HG03460 (cell line): ENCODE results near the gene SULT1C2.

Source experiments
- ATAC-seq: cut with Tn5 transposase; IDR thresholded peaks from one replicate; pipeline ENCODE4 v1.9.1; 2021; ENCODE audit not compliant: unreplicated experiment

SULT1C2 gene

GRCh38 chr2:108287169-108287568 lies 1.5 kb upstream of the SULT1C2 start:
- ATAC-seq, result no peak

DNA sequence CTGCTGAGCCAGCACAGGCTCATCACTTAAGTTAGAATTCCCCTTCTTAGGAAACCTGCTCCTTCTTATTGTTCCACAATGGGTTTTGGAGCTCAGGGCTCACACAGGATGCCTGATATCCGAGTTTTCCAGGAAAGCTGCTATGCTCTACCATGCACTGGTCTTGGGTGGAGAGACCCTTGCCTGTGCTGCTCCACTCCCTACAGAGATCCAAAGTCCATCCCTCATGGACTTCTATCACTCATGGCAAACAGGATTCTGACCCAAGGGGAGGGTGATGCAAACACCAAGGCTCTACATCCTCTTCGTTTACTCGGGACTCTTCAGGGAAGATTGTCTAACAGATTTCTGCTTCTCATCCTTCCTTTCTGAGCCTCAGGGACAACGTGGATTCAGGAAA lies 5.2 kb downstream of the SULT1C2 start:
- ATAC-seq, result no peak

- ATAC-seq, result no peak
These were observed 8.9 kb downstream of the SULT1C2 start for GRCh38 chr2:108297436-108298141.

- ATAC-seq, result no peak
These were observed 12.9 kb downstream of the SULT1C2 start for GRCh38 chr2:108301558-108301957.

GRCh38 chr2:108304975-108305374 lies 16.3 kb downstream of the SULT1C2 start:
- peak; percentile 64 for ATAC-seq

GRCh38 chr2:108305901-108306300 lies 17.2 kb downstream of the SULT1C2 start:
- ATAC-seq, result no peak

DNA sequence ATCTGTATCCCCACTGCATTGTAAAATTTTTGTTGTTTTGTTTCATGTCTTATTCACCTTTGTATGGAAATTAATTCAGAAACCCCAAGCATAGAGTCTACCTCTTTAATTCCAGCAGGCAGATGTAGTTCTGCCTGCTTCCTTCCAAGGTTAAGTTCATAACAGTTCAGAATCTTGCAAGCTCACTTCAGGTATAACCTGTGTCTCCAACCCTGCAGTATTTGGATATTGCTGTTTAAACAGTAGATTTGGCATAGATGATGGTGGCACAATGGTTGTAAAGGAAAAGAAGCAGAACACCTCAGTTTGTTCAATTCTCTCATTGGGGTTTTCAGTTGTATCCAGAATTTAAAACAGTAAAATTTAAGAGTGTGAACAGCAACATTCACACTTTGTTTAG lies 21.2 kb downstream of the SULT1C2 start:
- ATAC-seq, result no peak

- ATAC-seq, result no peak
These were observed 26.0 kb downstream of the SULT1C2 start for GRCh38 chr2:108314586-108315296.

- ATAC-seq, result no peak
These were observed 26.8 kb downstream of the SULT1C2 start for GRCh38 chr2:108315444-108315934.

GRCh38 chr2:108316033-108316432 lies 27.3 kb downstream of the SULT1C2 start:
- no peak for ATAC-seq

DNA sequence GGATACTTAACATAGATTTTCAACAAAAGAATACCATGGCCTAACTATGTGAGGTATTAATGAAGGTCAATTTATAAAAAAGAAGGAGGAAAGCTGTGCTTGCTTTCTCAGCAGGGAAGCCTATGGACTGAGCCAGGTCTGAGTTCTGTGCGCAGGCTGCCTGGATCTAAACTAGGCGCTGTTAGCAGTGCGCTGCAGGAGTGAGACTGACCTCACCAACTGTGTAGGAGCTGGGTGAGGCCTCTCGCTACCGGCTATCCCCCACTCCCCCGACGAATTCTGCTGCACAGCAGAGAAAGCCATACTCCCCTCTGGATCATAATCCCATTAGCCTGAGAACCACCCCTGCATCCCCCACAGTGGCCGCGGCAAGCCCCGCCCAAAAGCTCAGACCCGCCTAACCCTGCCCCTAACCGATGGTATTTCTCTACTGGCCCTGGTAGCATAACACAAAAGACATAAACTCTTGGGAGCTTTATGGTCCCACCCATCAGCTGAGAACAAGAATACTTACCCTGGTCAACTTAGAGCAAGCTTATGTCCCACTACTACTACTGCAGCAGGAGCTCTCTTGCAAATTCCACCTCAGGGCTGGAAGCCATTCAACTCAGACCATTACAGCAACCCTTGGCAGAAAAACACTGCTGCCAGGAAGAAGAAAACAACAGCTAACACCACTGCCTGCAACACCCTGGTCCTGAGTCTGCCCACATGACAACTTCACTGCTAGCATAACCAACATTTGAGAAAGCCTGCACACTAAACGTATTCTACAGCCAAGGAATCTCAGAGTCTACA lies 28.0 kb downstream of the SULT1C2 start:
- ATAC-seq, result no peak

GRCh38 chr2:108320326-108320922 lies 31.7 kb downstream of the SULT1C2 start:
- ATAC-seq, result no peak

DNA sequence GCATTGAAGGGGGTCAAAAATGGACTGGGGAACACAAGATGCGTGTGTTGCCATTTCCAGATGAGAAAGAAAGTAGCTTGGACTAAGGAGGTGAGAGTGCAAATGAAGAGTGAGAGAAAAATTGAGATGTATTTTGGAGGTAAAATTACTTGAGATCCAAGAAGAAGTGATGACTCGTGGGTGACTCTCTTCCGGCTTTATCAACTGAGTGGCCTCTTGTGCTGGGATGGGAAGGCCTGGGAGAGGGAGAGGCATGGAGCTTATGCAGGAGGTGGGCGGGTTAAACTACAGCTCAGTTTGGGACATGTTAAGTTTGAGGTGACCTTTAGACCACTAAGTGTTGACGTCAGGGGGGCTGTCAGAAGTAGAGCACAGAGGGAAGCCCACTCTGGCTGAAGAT lies 34.9 kb downstream of the SULT1C2 start:
- ATAC-seq, result no peak

GRCh38 chr2:108324531-108325255 lies 36.0 kb downstream of the SULT1C2 start:
- ATAC-seq, result no peak

DNA sequence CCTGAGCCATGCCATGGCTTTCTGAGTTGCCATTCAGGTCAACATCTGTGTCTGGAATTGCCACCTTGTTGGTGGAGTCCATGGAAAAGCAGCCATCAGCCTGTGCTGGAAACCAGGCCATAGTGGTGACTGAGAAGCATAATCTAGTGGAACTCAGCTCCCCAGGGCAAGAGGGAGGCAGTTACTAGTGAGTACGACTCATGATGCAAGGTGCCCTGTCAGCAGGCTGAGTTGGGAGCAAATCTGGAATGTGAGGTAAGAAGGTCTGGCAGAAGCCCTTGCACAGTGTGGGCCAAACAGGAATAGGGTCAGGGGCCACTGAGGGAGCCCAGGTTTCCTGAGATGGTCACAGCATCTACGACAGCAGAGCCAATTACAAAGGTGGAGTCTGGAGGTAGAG lies 37.1 kb downstream of the SULT1C2 start:
- ATAC-seq, result no peak

DNA sequence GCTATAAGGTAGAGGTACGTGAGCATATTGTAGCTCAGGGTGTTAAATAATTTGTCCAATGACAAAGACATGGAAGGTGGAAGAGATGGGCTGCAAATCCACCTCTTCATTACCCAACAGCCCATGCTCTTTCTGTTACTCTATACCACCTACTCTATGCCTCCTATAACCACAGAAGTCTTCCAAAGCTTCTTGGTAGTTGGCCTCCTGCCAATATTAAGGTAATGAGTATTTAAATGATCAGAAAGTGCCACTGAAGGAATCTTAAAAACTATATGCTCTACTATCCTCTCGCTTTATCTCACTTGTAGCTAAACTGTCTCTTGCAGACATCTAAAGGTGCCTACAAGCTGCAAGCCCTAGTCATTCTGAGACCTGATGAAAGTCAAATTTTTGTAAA lies 41.1 kb downstream of the SULT1C2 start:
- ATAC-seq, result no peak

GRCh38 chr2:108330979-108331378 lies 42.3 kb downstream of the SULT1C2 start:
- ATAC-seq, result no peak

DNA sequence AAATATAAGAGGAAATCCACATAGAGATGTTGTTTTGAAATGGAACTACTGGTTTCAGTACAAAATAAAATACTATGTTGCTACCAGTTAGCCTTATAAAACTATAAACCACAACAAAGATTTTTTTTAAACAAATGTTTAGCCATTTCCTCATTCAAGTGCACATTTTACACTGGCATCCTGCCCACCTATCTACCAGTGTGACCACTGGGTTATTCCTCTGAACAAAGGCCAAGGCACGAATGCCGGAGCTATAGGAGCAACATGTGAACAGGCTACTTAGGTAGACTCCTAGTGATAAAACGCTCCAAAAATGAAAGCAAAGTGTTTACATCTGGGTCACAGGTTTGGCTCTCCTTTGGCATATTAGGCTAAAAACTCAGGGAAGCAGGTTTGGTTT lies 57.3 kb downstream of the SULT1C2 start:
- ATAC-seq, result no peak

DNA sequence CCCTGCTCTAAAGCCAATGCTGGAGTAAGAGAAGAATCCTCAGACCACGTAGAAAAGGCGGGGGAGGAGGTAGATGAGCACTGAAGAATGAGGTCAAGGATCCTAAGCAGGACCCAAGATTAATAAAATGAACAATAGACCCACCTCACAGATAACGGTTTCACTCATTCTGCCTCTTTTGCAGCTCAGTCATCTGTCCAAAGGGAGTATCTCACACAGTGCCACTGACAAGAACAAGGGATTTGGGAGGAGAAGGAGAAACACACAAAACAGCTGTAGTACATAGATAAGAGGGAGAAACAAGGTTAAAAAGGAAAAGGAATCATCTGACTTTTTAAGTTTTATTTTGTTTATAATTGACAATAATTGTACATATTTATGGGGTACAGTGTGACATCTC lies 58.1 kb downstream of the SULT1C2 start:
- no peak for ATAC-seq

GRCh38 chr2:108347786-108348185 lies 59.1 kb downstream of the SULT1C2 start:
- no peak for ATAC-seq
